ENCODE data around the gene BCDIN3D. TPM values are rescaled to one million over a fixed set of nuclear protein-coding genes. Genes with fewer than 3 reads are reported as not detected.
"Not testable (repeated sequence)": the region's sequence is repeated elsewhere in the genome, so short reads cannot be mapped to it uniquely, and the experiment has no call there.

BCDIN3D gene
- total RNA-seq, 1 donor from 2014 or later = 3.1 TPM

DNA sequence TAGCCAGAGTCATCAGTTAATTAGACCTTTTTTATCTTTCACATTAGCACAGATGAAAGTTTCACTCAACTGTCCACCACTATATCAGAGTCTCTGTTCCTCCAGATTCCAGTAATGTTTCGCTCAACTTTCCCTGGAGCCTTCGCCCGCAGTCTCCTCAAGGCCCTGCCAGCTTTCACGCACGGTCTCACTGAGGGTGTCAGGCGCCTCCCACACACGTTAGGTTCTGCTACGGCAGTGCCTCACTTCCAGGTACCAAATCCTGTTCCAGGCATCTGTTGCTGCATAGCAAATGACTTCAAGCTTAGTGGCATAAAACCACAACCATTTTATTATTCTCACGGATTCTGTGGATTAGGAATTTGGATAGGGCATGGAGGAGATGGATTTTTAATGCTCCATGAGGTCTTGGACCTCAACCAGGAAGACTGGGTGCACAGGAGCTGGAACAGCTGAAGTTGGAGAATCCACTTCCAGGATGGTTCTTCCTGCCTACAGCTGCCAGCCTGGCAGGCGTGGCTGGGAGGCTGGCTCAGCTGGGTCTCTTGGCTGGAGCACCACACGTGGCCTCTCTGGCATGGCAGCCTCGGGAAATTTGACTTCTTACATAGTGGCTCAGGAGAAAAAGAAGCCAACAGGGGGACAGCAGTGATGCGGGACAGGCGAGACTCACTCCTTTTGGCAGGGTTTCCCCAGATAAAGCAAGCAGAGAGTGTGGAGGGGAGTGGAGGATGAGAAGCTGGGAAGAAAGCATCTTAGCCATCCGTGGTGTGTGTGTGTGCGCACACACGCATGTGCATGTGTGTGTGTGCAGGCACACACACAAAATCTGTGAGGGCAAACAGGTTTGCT, 21.3 kb upstream of the BCDIN3D start:
- H3K79me2 ChIP-seq (ENCODE audit: insufficient read depth, low read length) = no peaks in the 10 kb centered on the region
- Mint-ChIP-seq H3K4me3 (ENCODE audit: unreplicated experiment) (no peak overlapping the region), H3K36me3 (ENCODE audit: low read depth, unreplicated experiment) (no peaks in the 10 kb centered on the region), H3K4me1 (ENCODE audit: low read depth, unreplicated experiment) (peaks cover 13% of the 10 kb centered on the region), H3K27ac (ENCODE audit: unreplicated experiment) (no peak overlapping the region), H3K9me3 (ENCODE audit: unreplicated experiment) (peaks cover 3% of the 10 kb centered on the region), H3K27me3 (ENCODE audit: low read depth, unreplicated experiment) (peaks cover 42% of the 10 kb centered on the region)
- no peaks in the 10 kb centered on the region for H4K20me1 ChIP-seq (ENCODE audit: insufficient read depth, low read length)
- H3K27me3 ChIP-seq (ENCODE audit: insufficient read depth, low read length) = peaks cover 8% of the 10 kb centered on the region
- no peaks in the 10 kb centered on the region for H3K9me3 ChIP-seq (ENCODE audit: insufficient read depth, low read depth, low read length)
- H3K4me1 ChIP-seq (ENCODE audit: insufficient read depth, low read length) = peaks cover 4% of the 10 kb centered on the region
- H3K9ac ChIP-seq (ENCODE audit: low read length) = no peak overlapping the region
- no peak overlapping the region for H3K4me2 ChIP-seq (ENCODE audit: low read length)
- no peaks in the 10 kb centered on the region for H3K36me3 ChIP-seq (ENCODE audit: insufficient read depth, low read length)
- H3K27ac ChIP-seq (ENCODE audit: low read depth, low read length) = no peak overlapping the region
- no peak overlapping the region for H3K4me3 ChIP-seq (ENCODE audit: insufficient read depth, low read depth, low read length)
- DNase-seq (ENCODE audit: low read depth) (no peak), FAIRE-seq (no peak)
- TF ChIP-seq, protein P1, sequence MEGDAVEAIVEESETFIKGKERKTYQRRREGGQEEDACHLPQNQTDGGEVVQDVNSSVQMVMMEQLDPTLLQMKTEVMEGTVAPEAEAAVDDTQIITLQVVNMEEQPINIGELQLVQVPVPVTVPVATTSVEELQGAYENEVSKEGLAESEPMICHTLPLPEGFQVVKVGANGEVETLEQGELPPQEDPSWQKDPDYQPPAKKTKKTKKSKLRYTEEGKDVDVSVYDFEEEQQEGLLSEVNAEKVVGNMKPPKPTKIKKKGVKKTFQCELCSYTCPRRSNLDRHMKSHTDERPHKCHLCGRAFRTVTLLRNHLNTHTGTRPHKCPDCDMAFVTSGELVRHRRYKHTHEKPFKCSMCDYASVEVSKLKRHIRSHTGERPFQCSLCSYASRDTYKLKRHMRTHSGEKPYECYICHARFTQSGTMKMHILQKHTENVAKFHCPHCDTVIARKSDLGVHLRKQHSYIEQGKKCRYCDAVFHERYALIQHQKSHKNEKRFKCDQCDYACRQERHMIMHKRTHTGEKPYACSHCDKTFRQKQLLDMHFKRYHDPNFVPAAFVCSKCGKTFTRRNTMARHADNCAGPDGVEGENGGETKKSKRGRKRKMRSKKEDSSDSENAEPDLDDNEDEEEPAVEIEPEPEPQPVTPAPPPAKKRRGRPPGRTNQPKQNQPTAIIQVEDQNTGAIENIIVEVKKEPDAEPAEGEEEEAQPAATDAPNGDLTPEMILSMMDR (IDR thresholded peaks at IDR 0.05; ENCODE audit: insufficient read depth, low read depth, low read length) = no peak
- no peak for TF ChIP-seq EZH2 (IDR thresholded peaks at IDR 0.05; ENCODE audit: insufficient read depth, low read length)
- H2AFZ ChIP-seq (ENCODE audit: low read depth, low read length) = no peak overlapping the region

DNA sequence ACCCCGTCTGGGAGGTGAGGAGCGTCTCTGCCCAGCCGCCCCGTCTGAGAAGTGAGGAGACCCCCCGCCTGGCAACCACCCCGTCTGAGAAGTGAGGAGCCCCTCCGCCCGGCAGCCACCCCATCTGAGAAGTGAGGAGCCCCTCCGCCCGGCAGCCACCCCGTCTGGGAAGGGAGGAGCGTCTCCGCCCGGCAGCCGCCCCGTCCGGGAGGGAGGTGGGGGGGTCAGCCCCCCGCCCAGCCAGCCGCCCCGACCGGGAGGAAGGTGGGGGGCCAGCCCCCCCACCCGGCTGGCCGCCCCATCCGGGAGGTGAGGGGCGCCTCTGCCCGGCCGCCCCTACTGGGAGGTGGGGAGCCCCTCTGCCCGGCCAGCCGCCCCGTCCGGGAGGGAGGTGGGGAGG, 18.0 kb upstream of the BCDIN3D start:
- not testable (repeated sequence) for H3K9me3 Mint-ChIP-seq (ENCODE audit: unreplicated experiment); FAIRE-seq

DNA sequence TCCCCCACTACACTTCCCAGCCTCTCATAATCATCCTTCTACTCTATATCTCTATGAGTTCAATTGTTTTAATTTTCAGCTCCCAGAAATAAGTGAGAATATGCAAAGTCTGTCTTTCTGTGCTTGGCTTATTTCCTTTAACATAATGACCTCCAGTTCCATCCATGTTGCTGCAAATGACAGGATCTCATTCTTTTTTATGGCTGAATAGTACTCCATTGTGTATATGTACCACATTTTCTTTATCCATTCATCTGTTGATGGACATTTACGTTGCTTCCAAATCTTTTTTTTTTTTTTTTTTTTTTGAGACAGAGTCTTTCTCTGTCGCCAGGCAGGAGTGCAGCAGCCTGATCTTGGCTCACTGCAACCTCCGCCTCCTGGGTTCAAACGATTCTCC, 13.0 kb upstream of the BCDIN3D start:
- not testable (repeated sequence) for H3K9me3 Mint-ChIP-seq (ENCODE audit: unreplicated experiment); H3K4me3 Mint-ChIP-seq (ENCODE audit: unreplicated experiment); FAIRE-seq; H3K27ac Mint-ChIP-seq (ENCODE audit: unreplicated experiment); H3K27ac ChIP-seq (ENCODE audit: low read depth, low read length); H3K4me1 Mint-ChIP-seq (ENCODE audit: low read depth, unreplicated experiment); H3K4me1 ChIP-seq (ENCODE audit: insufficient read depth, low read length); H4K20me1 ChIP-seq (ENCODE audit: insufficient read depth, low read length); H3K36me3 Mint-ChIP-seq (ENCODE audit: low read depth, unreplicated experiment); H3K36me3 ChIP-seq (ENCODE audit: insufficient read depth, low read length); H3K9ac ChIP-seq (ENCODE audit: low read length); H2AFZ ChIP-seq (ENCODE audit: low read depth, low read length); H3K4me3 ChIP-seq (ENCODE audit: insufficient read depth, low read depth, low read length); H3K79me2 ChIP-seq (ENCODE audit: insufficient read depth, low read length); H3K4me2 ChIP-seq (ENCODE audit: low read length); H3K9me3 ChIP-seq (ENCODE audit: insufficient read depth, low read depth, low read length); DNase-seq (ENCODE audit: low read depth)
- peaks cover 23% of the 10 kb centered on the region for H3K27me3 ChIP-seq (ENCODE audit: insufficient read depth, low read length)
- H3K27me3 Mint-ChIP-seq (ENCODE audit: low read depth, unreplicated experiment) = peaks cover 31% of the 10 kb centered on the region

More for the DNA sequence above, 18.0 kb upstream of the BCDIN3D start:
- not testable (repeated sequence) for H3K4me1 Mint-ChIP-seq (ENCODE audit: low read depth, unreplicated experiment); H3K9ac ChIP-seq (ENCODE audit: low read length); H3K79me2 ChIP-seq (ENCODE audit: insufficient read depth, low read length); H3K27me3 ChIP-seq (ENCODE audit: insufficient read depth, low read length); H3K4me3 Mint-ChIP-seq (ENCODE audit: unreplicated experiment); H3K36me3 ChIP-seq (ENCODE audit: insufficient read depth, low read length); H3K27ac Mint-ChIP-seq (ENCODE audit: unreplicated experiment); H2AFZ ChIP-seq (ENCODE audit: low read depth, low read length); DNase-seq (ENCODE audit: low read depth); H3K4me3 ChIP-seq (ENCODE audit: insufficient read depth, low read depth, low read length); H3K4me2 ChIP-seq (ENCODE audit: low read length); H3K9me3 ChIP-seq (ENCODE audit: insufficient read depth, low read depth, low read length); H3K36me3 Mint-ChIP-seq (ENCODE audit: low read depth, unreplicated experiment); H3K4me1 ChIP-seq (ENCODE audit: insufficient read depth, low read length); H3K27ac ChIP-seq (ENCODE audit: low read depth, low read length); H4K20me1 ChIP-seq (ENCODE audit: insufficient read depth, low read length)
- peaks cover 43% of the 10 kb centered on the region for H3K27me3 Mint-ChIP-seq (ENCODE audit: low read depth, unreplicated experiment)

Measured in astrocyte (in vitro differentiated cells and primary cell).